ENCODE data around the gene SMAD7.

SMAD7 gene

GRCh38 chr18:48918660-48919456 is 31.9 kb downstream of the SMAD7 start:
- H3K9me3 ChIP-seq (ENCODE audit: control insufficient read depth, insufficient read depth, low read length), result no peaks in the 10 kb centered on the region
- H3K36me3 ChIP-seq (ENCODE audit: insufficient read depth, low read length), result 0 out of 2 replicates have a peak, but pooled peaks cover 7% of the 10 kb centered on the region
- H3K4me1 ChIP-seq (ENCODE audit: insufficient read depth, low read length), result peaks cover 10% of the 10 kb centered on the region
- no peak overlapping the region for H3K9ac ChIP-seq (ENCODE audit: low read depth, low read length)

DNA sequence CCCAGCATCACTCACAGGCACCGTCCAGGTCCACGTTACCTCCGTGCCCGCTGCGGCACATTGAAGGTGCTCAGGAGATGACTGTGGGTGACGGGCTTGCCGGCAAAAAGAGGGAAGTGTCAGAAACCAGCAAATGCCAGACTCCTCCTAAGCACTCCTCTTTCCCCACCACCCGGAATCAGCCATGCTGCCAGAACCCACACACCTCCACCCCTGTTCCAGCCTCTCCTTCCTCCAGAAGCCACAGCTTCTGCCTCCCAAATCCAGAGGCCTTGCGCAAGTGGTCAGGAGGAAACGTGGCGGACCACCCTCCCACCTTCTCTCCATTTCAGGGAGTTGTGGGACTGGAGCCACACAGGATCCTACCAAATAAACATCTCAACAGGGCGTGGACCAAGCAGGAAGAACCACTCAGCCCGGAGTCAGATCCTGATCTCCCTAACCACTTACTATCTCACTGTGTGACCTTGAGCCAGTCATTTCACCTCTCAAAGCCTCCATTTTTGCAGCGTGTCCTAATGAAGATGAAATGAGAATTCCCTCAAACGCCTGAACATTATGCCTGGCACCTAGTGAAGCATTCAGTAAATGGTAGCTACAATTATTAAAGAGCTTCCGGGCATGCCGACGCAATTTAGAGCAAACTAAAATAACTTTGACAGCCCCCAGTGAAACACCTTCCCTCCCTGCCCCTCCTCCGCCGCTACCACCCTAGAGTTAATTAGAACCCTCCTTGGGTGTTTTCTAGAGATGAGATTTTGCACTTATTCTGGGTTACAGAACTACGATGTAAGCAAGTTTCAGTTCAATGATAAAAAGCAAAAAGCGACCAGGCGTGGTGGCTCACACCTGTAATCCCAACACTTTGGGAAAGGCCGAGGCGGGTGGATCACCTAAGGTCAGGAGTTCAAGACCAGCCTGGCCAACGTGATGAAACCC is 32.9 kb downstream of the SMAD7 start:
- Histone ChIP-seq H3K9me3 (ENCODE audit: control insufficient read depth, insufficient read depth, low read length) (no peaks in the 10 kb centered on the region), H3K36me3 (ENCODE audit: insufficient read depth, low read length) (0 out of 2 replicates have a peak, but pooled peaks cover 4% of the 10 kb centered on the region), H3K4me1 (ENCODE audit: insufficient read depth, low read length) (no peaks in the 10 kb centered on the region; the same call in 1 of the 2 replicates), H3K9ac (ENCODE audit: low read depth, low read length) (no peak overlapping the region)

DNA sequence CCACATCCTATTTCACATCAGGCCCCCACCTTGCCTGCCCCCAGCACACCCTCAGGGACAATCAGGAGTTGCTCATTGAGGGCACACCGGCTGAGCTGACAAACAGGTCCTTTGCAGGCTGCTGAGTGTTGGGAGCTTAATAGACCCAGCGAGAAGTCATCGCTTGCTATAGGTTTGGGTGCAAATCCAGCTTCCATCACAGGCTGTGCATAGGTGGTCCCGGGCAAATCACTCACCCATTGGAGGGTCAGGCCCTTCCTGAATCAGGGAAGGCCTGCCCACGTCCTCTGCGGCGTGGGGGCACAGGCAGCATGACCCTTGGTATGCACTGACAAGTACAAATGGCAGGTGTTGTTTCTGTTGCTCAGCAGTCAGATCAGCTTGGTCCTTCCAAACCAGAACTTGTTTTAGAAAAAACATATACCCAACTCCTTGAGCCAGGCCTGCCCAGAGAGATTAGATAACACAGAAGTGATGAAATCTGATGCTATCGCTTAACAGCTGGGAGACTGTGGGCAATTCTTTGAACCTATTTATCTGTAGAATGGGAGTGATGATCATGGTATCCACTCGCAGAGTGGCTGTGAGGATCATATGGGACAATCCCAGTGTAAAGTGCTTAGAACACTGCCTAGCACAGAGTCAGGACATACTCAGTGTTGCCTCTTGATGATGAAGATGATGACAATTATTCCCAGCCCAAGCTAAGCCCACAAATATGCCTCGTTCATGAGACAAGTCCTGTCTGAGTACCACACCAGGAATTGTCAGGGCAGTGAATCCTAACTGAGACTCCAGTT is 34.9 kb downstream of the SMAD7 start:
- Histone ChIP-seq H3K4me1 (ENCODE audit: insufficient read depth, low read length) (no peaks in the 10 kb centered on the region; the same call in 1 of the 2 replicates), H3K36me3 (ENCODE audit: insufficient read depth, low read length) (0 out of 2 replicates have a peak, but pooled peaks cover under 1% of the 10 kb centered on the region), H3K9ac (ENCODE audit: low read depth, low read length) (no peak overlapping the region), H3K9me3 (ENCODE audit: control insufficient read depth, insufficient read depth, low read length) (no peaks in the 10 kb centered on the region)

GRCh38 chr18:48914581-48915251 is 36.0 kb downstream of the SMAD7 start:
- H3K36me3 ChIP-seq (ENCODE audit: insufficient read depth, low read length), result no peaks in the 10 kb centered on the region
- H3K9me3 ChIP-seq (ENCODE audit: control insufficient read depth, insufficient read depth, low read length), result no peaks in the 10 kb centered on the region
- no peak overlapping the region for H3K9ac ChIP-seq (ENCODE audit: low read depth, low read length)
- H3K4me1 ChIP-seq (ENCODE audit: insufficient read depth, low read length), result no peaks in the 10 kb centered on the region; the same call in 1 of the 2 replicates

DNA sequence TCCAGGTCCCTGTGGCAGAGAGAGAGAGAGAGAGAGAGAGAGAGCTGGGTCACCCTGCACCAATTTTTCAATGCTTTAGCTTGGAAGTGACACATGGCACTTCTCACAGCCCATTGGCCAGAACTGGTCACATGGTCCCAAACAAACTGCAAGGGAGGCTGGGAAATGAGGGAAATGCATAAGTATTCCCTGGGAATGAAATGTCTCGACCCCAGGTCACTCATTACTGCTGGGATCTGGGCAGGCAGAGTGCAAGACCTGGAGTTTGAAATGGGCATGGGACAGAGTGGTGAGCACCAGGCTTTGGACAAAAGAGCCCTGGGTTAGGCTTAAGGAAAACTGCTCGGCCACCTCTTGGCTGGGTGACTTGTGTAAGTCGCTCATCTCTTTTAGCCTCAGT is 37.0 kb downstream of the SMAD7 start:
- Histone ChIP-seq H3K4me1 (ENCODE audit: insufficient read depth, low read length) (no peaks in the 10 kb centered on the region; the same call in 1 of the 2 replicates), H3K36me3 (ENCODE audit: insufficient read depth, low read length) (no peaks in the 10 kb centered on the region), H3K9me3 (ENCODE audit: control insufficient read depth, insufficient read depth, low read length) (no peaks in the 10 kb centered on the region), H3K9ac (ENCODE audit: low read depth, low read length) (no peak overlapping the region)

GRCh38 chr18:48913201-48913600 is 37.6 kb downstream of the SMAD7 start:
- Histone ChIP-seq H3K9me3 (ENCODE audit: control insufficient read depth, insufficient read depth, low read length) (no peaks in the 10 kb centered on the region), H3K4me1 (ENCODE audit: insufficient read depth, low read length) (no peaks in the 10 kb centered on the region; the same call in 1 of the 2 replicates), H3K9ac (ENCODE audit: low read depth, low read length) (no peak overlapping the region), H3K36me3 (ENCODE audit: insufficient read depth, low read length) (no peaks in the 10 kb centered on the region)

GRCh38 chr18:48910972-48911545 is 39.7 kb downstream of the SMAD7 start:
- Histone ChIP-seq H3K9me3 (ENCODE audit: control insufficient read depth, insufficient read depth, low read length) (no peaks in the 10 kb centered on the region), H3K9ac (ENCODE audit: low read depth, low read length) (no peak overlapping the region), H3K36me3 (ENCODE audit: insufficient read depth, low read length) (no peaks in the 10 kb centered on the region), H3K4me1 (ENCODE audit: insufficient read depth, low read length) (no peaks in the 10 kb centered on the region; the same call in 1 of the 2 replicates)

- Histone ChIP-seq H3K4me1 (ENCODE audit: insufficient read depth, low read length) (no peaks in the 10 kb centered on the region), H3K9me3 (ENCODE audit: control insufficient read depth, insufficient read depth, low read length) (no peaks in the 10 kb centered on the region), H3K36me3 (ENCODE audit: insufficient read depth, low read length) (no peaks in the 10 kb centered on the region), H3K9ac (ENCODE audit: low read depth, low read length) (no peak overlapping the region)
These were observed 41.0 kb downstream of the SMAD7 start for GRCh38 chr18:48909721-48910120.

GRCh38 chr18:48908916-48909315 is 41.8 kb downstream of the SMAD7 start:
- Histone ChIP-seq H3K9ac (ENCODE audit: low read depth, low read length) (no peak overlapping the region), H3K4me1 (ENCODE audit: insufficient read depth, low read length) (no peaks in the 10 kb centered on the region), H3K36me3 (ENCODE audit: insufficient read depth, low read length) (no peaks in the 10 kb centered on the region), H3K9me3 (ENCODE audit: control insufficient read depth, insufficient read depth, low read length) (no peaks in the 10 kb centered on the region)

DNA sequence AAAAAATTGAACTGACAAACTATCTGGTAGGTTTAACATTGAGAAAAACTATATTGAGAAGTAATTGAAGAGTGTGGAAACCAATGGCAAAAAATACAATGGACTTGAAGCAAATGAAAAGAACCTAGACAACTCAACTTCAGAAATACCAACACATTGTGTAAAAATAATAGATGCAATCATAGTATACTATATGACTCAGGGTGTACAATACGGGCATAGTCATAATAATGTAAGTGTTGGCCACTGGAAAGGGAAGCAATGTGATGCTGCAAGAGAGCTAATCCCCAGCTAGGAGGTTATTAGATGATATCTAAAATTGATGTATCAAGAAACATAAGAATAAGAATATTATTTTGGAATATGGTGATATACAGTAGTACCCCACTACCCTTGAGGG is 45.3 kb downstream of the SMAD7 start:
- no peaks in the 10 kb centered on the region; the same call in 1 of the 2 replicates for H3K4me1 ChIP-seq (ENCODE audit: insufficient read depth, low read length)
- no peak overlapping the region for H3K9ac ChIP-seq (ENCODE audit: low read depth, low read length)
- no peaks in the 10 kb centered on the region for H3K9me3 ChIP-seq (ENCODE audit: control insufficient read depth, insufficient read depth, low read length)
- no peaks in the 10 kb centered on the region for H3K36me3 ChIP-seq (ENCODE audit: insufficient read depth, low read length)

DNA sequence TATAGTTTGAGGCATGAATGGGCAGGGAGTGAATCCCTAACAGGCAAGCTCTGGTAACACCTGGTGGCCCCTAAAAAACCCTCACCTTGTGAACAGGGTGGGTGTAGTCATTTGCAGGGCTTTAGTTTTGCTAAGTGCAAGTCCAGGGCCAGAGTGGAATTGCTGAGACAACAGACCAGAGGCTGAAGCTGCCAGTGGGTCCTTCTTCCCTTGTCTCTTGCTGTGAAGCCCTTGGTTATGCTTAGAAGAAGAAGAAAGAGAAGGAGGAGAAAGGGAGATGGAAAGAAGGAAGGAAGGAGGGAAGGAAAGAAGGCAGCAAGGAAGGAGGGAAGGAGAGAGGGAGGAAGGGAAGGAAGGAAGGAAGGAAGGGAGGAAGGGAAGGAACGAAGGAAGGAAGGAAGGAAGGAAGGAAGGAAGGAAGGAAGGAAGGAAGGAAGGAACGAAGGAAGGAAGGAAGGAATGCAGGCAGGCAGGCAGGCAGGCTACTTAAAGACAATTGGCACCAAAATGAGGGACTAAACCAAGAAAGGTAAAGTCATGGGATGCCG is 45.8 kb downstream of the SMAD7 start:
- Histone ChIP-seq H3K9ac (ENCODE audit: low read depth, low read length) (no peak overlapping the region), H3K4me1 (ENCODE audit: insufficient read depth, low read length) (no peaks in the 10 kb centered on the region; the same call in 1 of the 2 replicates), H3K36me3 (ENCODE audit: insufficient read depth, low read length) (no peaks in the 10 kb centered on the region), H3K9me3 (ENCODE audit: control insufficient read depth, insufficient read depth, low read length) (no peaks in the 10 kb centered on the region)

- Histone ChIP-seq H3K9ac (ENCODE audit: low read depth, low read length) (no peak overlapping the region), H3K4me1 (ENCODE audit: insufficient read depth, low read length) (no peaks in the 10 kb centered on the region; the same call in 1 of the 2 replicates)
These were observed 46.7 kb downstream of the SMAD7 start for GRCh38 chr18:48904091-48904490.

More at GRCh38 chr18:48904091-48904490, 46.7 kb downstream of the SMAD7 start:
- Histone ChIP-seq H3K9me3 (ENCODE audit: control insufficient read depth, insufficient read depth, low read length) (no peaks in the 10 kb centered on the region), H3K36me3 (ENCODE audit: insufficient read depth, low read length) (no peaks in the 10 kb centered on the region)

Data from ES-I3 (cell line).